NOMO-1 treated with dmso at 0.1 percent for 144 hours (cell line): ENCODE data around the gene CLIP4.
"Not testable (repeated sequence)": the region's sequence is repeated elsewhere in the genome, so short reads cannot be mapped to it uniquely, and the experiment has no call there.

Source experiments
- DNase-seq: peaks from one replicate; lab custom pipeline; 2025; ENCODE audit not compliant: unreplicated experiment; lab: John Stamatoyannopoulos, UW

CLIP4 gene

GRCh38 chr2:29097569-29097968, 17.6 kb upstream of the CLIP4 start:
- DNase-seq, result no peak

GRCh38 chr2:29100564-29100963, 14.7 kb upstream of the CLIP4 start:
- no peak for DNase-seq

- DNase-seq, result no peak
Observed at GRCh38 chr2:29104688-29105087, 10.5 kb upstream of the CLIP4 start.

DNA sequence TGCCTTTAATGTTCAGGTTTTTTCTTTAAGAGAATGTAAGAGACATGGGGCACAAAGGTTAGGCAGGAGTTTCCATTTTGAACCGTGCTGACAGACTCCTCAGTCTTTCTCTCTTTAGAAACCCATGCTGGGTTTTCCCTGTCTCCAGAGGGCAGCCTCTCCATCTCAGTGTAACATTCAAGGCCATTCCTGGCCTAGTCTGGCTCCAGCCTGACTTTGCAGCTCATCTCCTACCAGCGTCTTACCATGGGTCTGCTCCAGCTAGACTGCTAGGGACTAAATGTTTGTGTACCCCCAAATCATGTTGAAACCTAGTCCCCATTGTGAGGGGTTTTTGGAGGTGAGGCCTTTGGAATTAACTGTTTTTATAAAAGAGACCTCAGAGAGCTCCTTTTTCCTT, 9.8 kb upstream of the CLIP4 start:
- no peak for DNase-seq

DNA sequence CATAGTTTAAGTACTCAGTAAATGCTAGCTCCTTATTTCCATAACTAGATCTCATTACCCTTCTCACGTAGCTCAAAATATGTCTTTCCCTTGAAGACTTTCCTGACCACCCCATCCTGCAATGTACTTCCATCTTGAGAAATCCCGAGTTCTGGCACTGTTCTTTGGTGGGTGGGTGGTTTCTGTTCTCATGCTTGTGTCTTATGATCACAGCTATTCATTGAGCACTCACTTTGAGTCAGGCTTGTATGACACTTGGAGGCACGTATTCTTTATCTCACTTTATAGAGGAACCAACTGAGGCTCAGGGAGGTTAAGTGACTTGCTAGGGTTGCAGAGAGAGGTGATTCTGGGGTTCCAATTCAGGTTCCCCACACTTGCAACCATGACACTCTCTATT, 9.0 kb upstream of the CLIP4 start:
- no peak for DNase-seq

GRCh38 chr2:29106980-29107388, 8.2 kb upstream of the CLIP4 start:
- DNase-seq, result no peak

- DNase-seq, result not testable (repeated sequence)
Observed at GRCh38 chr2:29107547-29107946, 7.7 kb upstream of the CLIP4 start.

- no peak for DNase-seq
Observed at GRCh38 chr2:29108225-29108624, 7.0 kb upstream of the CLIP4 start.

DNA sequence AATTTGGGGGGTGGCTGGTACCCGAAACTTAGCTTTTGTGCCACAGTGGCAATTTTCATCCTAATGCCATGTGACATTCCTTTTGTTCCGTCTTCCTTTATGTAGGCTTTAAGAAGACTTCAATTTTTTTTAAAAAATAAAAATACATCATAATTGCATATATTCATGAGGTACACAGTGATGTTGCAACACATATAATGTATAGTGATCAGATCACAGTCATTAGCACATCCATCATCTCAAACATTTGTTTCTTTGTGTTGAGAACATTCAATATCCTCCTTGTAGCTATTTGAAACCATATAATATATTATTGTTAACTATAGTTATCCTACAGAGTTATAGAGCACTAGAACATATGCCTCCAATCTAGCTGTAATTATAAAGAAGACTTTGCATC, 6.0 kb upstream of the CLIP4 start:
- DNase-seq, result no peak

DNA sequence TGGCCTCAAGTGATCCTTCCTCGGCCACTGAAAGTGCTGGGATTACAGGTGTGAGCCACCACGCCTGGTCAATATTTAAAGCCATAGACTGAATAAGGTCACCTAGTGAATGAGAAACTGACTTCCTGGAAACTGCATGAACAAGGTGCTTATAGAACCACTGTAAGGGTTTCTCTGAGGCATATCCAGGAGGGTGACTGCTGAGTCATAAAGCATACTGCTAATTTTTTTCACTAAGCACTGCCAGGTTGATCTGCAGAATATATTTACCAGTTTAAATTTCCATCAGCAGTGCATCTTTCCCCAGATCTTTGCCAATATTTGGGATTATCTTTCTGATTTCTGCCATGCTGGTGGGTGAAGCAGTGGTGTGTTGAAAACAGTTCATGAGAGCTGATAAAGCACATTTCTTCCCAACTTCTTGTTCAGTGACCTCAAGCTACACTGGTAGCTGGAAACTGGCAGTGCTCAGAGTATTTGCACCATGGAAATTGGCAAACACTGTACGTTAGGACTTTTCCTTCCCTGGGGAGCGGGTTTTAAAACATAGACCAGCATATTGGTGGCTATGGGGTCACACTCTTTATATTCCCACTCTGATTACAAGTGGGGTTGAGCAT, 4.2 kb upstream of the CLIP4 start:
- DNase-seq, result no peak

DNA sequence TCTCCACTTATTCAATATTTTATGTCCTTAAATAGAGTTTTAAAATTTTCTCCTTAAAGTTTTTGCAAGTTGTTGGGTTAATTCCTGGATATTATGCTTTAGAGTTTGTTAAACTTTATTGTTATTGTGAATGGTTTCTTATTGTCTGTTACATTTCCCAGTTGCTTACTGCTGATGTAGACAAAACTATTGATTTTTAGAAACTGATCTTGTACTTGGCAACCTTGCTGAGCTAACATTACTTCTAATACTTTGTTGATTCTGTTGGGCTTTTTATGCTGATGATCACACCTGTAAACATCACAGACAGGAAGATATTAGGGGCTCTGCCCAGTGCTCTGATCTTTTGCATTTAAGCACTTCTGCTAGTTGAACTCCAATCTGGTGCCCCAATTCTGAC, 2.8 kb upstream of the CLIP4 start:
- DNase-seq, result no peak

- no peak for DNase-seq
Observed at GRCh38 chr2:29113027-29113686, 2.1 kb upstream of the CLIP4 start.

- DNase-seq, result peak; percentile 52
Observed at GRCh38 chr2:29113891-29114321, 1.3 kb upstream of the CLIP4 start.

DNA sequence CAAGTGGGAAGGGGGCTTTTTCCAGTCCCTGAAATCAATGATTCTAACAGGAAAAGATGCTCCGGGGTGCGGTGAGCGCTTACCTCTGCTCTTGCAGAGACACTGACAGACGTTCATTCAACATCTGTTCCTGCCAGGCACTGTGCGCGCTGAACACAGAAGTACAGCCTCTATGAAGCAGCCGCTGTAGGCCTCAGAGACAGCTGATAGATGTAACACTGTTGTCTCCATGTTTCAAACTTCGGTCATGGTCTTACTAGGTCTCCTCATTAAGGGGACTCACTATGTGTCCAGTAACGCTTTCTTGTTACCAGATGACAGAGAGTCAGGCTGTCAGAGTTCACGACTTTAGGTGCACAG, 649 bp upstream of the CLIP4 start:
- no peak for DNase-seq

DNA sequence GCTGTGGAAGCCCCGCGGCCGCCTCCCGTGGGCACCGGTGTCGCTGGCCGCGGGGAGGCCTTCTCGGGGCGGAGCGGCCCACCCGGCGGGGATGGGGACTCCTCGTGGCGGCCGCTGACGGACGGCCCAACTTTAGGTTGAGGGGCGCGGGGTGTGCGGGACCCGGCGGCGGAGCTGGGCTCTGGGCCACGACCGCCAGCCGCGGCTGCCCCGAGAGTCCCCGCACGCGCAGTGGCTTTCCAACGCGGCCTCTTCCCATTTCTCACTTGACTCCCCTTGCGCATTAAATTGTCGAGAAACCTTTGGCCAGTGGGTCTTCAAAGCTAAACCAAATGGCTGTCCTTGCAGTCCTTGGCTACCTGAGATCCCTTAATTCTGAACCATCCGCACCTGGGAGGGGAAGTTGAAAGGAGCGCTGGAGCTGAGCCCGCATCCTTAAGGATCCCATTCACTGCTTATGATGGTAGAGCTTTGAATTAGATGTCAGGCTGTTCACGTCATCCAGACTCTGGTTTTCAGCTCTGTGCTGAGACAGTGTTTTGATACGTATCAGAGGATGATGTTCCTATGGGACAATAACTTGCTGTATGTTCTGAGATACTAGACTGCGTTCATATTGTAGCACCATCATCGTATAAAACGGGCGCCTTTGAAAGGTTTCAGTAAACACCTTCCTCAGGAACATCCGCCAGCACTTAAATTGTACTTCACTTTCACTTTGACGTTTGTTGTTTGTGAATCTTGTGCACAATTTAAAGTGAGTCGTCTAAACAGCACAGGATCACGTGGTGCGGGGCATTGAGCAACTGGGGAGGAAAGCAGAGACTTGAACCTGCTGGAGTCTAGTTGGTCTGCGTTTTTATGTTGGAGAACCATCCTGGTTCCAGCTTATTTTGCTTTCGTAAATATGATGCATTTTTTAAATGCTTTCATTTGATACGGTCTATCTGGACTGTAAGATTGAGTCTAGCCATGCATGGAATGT, 874 bp downstream of the CLIP4 start:
- no peak for DNase-seq

- DNase-seq, result no peak
Observed at GRCh38 chr2:29117636-29118303, 2.6 kb downstream of the CLIP4 start.

- DNase-seq, result no peak
Observed at GRCh38 chr2:29119211-29119610, 4.0 kb downstream of the CLIP4 start.

DNA sequence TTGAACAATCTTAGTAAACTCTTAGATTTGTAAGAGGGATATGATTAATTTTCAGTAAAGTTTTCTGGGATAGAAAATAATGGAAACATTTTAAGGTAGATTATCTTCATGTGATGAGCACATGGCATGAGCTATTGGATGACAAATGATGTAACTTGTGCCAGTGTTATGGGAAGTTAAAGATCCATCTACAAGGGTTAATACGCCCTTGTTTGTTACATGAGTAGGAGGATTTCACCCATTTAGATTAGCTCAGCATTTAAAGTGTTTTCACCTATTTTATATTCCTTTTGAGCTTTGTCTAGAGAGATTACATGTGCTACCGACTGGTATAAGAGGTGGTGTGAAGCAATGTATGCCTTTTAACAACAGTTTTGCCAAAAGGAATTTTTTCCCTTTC, 5.6 kb downstream of the CLIP4 start:
- DNase-seq, result no peak

GRCh38 chr2:29123617-29124349, 8.6 kb downstream of the CLIP4 start:
- no peak for DNase-seq

DNA sequence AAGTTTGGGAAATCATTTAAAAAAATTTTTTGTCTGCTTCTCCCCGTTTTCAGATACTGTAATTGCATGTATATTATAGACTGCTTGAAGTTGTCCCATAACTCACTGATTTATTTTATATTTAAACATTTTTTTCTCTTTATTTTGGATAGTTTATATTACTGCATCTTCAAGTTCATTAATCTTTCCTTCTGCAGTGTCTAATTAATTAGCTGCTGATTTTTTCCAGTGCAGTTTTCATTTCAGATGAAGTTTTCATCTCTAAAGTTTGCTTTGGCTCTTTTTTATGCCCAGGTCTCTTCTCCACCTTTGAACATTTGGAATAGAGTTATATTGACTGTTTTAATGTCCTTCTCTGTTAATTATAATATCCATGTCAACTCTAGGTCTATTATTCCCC, 9.3 kb downstream of the CLIP4 start:
- no peak for DNase-seq
